IPS DF 4.7 (cell line): ENCODE measurements around the gene HTR2A.

Experiments used
- DNase-seq: peaks from one replicate; pipeline ENCODE4 v3.0.0-alpha.2; 2013; ENCODE audit warnings: low spot score; ENCODE audit errors: extremely low read depth

The HTR2A gene

GRCh38 chr13:46896341-46897137 lies at the start of gene HTR2A:
TSS of gene HTR2A (minus strand) at chr13:46897053. CDS start at chr13:46895906, 1,147 bp downstream.
- DNase-seq = no peak

- DNase-seq = no peak
These were observed 39.7 kb upstream of the HTR2A start for GRCh38 chr13:46936525-46936924.

- DNase-seq = no peak
These were observed 37.9 kb upstream of the HTR2A start for GRCh38 chr13:46934749-46935148.

- DNase-seq = no peak
These were observed 30.2 kb upstream of the HTR2A start for GRCh38 chr13:46926916-46927590.

GRCh38 chr13:46925486-46925885 lies 28.6 kb upstream of the HTR2A start:
- no peak for DNase-seq

- DNase-seq = no peak
These were observed 17.5 kb upstream of the HTR2A start for GRCh38 chr13:46914341-46914740.

- DNase-seq = no peak
These were observed 16.9 kb upstream of the HTR2A start for GRCh38 chr13:46913757-46914156.

GRCh38 chr13:46909042-46909441 lies 12.2 kb upstream of the HTR2A start:
- no peak for DNase-seq

GRCh38 chr13:46908501-46908900 lies 11.6 kb upstream of the HTR2A start:
- no peak for DNase-seq

GRCh38 chr13:46906405-46906804 lies 9.6 kb upstream of the HTR2A start:
- no peak for DNase-seq

GRCh38 chr13:46905249-46905648 lies 8.4 kb upstream of the HTR2A start:
- DNase-seq = no peak

GRCh38 chr13:46903748-46904147 lies 6.9 kb upstream of the HTR2A start:
- no peak for DNase-seq

- DNase-seq = no peak
These were observed 4.9 kb upstream of the HTR2A start for GRCh38 chr13:46901721-46902120.

GRCh38 chr13:46899801-46900200 lies 2.9 kb upstream of the HTR2A start:
- DNase-seq = no peak

- DNase-seq = no peak
These were observed 1.5 kb downstream of the HTR2A start for GRCh38 chr13:46895381-46895780.

- no peak for DNase-seq
These were observed 2.3 kb downstream of the HTR2A start for GRCh38 chr13:46894568-46894967.

- DNase-seq = no peak
These were observed 2.9 kb downstream of the HTR2A start for GRCh38 chr13:46893798-46894560.

GRCh38 chr13:46893221-46893740 lies 3.6 kb downstream of the HTR2A start:
- no peak for DNase-seq

GRCh38 chr13:46885018-46885417 lies 11.8 kb downstream of the HTR2A start:
- DNase-seq = no peak

GRCh38 chr13:46884531-46884930 lies 12.3 kb downstream of the HTR2A start:
- DNase-seq = no peak

GRCh38 chr13:46881621-46882020 lies 15.2 kb downstream of the HTR2A start:
- no peak for DNase-seq

- no peak for DNase-seq
These were observed 22.8 kb downstream of the HTR2A start for GRCh38 chr13:46874006-46874405.
